NB4 (cell line): ENCODE data around the gene CEP85.

Experiments used
- DNase-seq: peaks from one replicate; pipeline ENCODE4 v3.0.0; 2010; ENCODE audit warnings: low read depth
- H3K4me3 ChIP-seq: one replicate; pipeline ENCODE4 v1.5.1; 2011; ENCODE audit warnings: mild to moderate bottlenecking, low read depth, low read length, moderate library complexity
- CTCF ChIP-seq: IDR thresholded peaks from one replicate; pipeline ENCODE4 v1.5.1; 2012; ENCODE audit warnings: low read depth, low read length
- MAX ChIP-seq: IDR thresholded peaks from 2 replicates; pipeline ENCODE4 v1.6.1; 2011; ENCODE audit warnings: low read depth, low read length
- MYC ChIP-seq: IDR thresholded peaks from 2 replicates; pipeline ENCODE4 v1.6.1; 2011; ENCODE audit warnings: low read depth, low read length
- POLR2A ChIP-seq: IDR thresholded peaks from 2 replicates; pipeline ENCODE4 v1.6.1; 2011; ENCODE audit warnings: mild to moderate bottlenecking; ENCODE audit not compliant: insufficient read length; ENCODE audit errors: extremely low read depth

Gene CEP85

GRCh38 chr1:26281971-26282370, 48.0 kb downstream of the CEP85 start:
- DNase-seq = peak; percentile 80
- TF ChIP-seq MAX (no peak), MYC (no peak), CTCF (no peak), POLR2A (no peak)
- H3K4me3 ChIP-seq = peak overlapping the region; percentile 34

GRCh38 chr1:26282401-26282918, 48.5 kb downstream of the CEP85 start:
- TF ChIP-seq MAX (no peak), CTCF (no peak), MYC (no peak), POLR2A (no peak)
- H3K4me3 ChIP-seq = no peak overlapping the region
- no peak for DNase-seq

- no peak for DNase-seq
- H3K4me3 ChIP-seq = no peak overlapping the region
- TF ChIP-seq MAX = no peak
- TF ChIP-seq POLR2A = no peak
- TF ChIP-seq CTCF = no peak
- no peak for TF ChIP-seq MYC
Observed at GRCh38 chr1:26283279-26283853, 49.4 kb downstream of the CEP85 start.

- DNase-seq = no peak
- TF ChIP-seq MAX (no peak), MYC (no peak), POLR2A (no peak), CTCF (no peak)
- peak overlapping the region; percentile 16 for H3K4me3 ChIP-seq
Observed at GRCh38 chr1:26283871-26284596, 50.0 kb downstream of the CEP85 start.

- TF ChIP-seq CTCF (peak; percentile 67), MAX (peak; percentile 97), POLR2A (no peak), MYC (peak; percentile 97)
- DNase-seq = peak; percentile 99
- peak overlapping the region; percentile 16 for H3K4me3 ChIP-seq
Observed at GRCh38 chr1:26284597-26285347, 50.8 kb downstream of the CEP85 start.
